Bronchial epithelial cell (primary cell): ENCODE results near the gene PCBD1. TPM values are rescaled to one million over a fixed set of nuclear protein-coding genes. Genes with fewer than 3 reads are reported as not detected.

Experiments used
- DNase-seq: peaks from one replicate; pipeline ENCODE4 v3.0.0-alpha.2; 2010; ENCODE audit warnings: low read depth
- FAIRE-seq: peaks from 2 replicates; lab custom pipeline; 2011; peaks lifted over from hg19 to GRCh38; lab: Jason Lieb, UNC
- H3K27me3 ChIP-seq: 2 replicates; pipeline ENCODE4 v1.5.1; 2011; ENCODE audit warnings: low read length; ENCODE audit not compliant: control insufficient read depth, insufficient read depth
- H3K36me3 ChIP-seq: 2 replicates; pipeline ENCODE4 v1.5.1; 2011; ENCODE audit warnings: low read length; ENCODE audit not compliant: control insufficient read depth, insufficient read depth
- H3K4me3 ChIP-seq: 2 replicates; pipeline ENCODE4 v1.5.1; 2011; ENCODE audit warnings: mild to moderate bottlenecking, low read depth, low read length, control low read depth
- total RNA-seq: library from RNA; depleted of rRNA; stranded (reverse); fragments of >200 nt; gene quantifications from 2 replicates; pipeline ENCODE4 v1.2.1, GENCODE V29; 2014
- TF ChIP-seq, protein P1 (sequence below): IDR thresholded peaks from 2 replicates; pipeline ENCODE4 v1.5.1; 2011; ENCODE audit warnings: mild to moderate bottlenecking, moderate library complexity, low read length, control low read depth, inconsistent platforms; ENCODE audit not compliant: insufficient read depth, severe bottlenecking

PCBD1 gene
- total RNA-seq, 1 donor from 2014 or later, result 16.1 TPM

- TF ChIP-seq, protein P1, sequence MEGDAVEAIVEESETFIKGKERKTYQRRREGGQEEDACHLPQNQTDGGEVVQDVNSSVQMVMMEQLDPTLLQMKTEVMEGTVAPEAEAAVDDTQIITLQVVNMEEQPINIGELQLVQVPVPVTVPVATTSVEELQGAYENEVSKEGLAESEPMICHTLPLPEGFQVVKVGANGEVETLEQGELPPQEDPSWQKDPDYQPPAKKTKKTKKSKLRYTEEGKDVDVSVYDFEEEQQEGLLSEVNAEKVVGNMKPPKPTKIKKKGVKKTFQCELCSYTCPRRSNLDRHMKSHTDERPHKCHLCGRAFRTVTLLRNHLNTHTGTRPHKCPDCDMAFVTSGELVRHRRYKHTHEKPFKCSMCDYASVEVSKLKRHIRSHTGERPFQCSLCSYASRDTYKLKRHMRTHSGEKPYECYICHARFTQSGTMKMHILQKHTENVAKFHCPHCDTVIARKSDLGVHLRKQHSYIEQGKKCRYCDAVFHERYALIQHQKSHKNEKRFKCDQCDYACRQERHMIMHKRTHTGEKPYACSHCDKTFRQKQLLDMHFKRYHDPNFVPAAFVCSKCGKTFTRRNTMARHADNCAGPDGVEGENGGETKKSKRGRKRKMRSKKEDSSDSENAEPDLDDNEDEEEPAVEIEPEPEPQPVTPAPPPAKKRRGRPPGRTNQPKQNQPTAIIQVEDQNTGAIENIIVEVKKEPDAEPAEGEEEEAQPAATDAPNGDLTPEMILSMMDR, result no peak
Measured at GRCh38 chr10:70843776-70844489, 44.4 kb downstream of the PCBD1 start.

DNA sequence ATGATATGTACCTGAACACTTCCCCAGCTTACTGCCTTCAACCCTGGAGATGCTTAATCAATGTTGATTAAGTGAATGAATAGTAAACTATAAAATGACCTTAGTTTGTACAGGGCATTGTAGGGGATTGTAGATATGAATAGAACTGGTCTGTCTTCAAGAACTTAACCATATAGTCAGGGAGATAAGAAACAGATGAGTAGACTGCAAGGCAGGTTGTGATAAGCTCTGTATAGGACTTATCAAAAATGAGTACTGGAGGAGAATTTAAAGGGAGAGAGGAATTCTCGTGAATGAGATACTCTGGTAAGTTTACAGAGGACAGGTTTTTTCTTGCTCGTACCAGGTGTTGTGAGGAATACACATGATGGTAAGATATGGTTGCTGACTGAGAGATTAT, 45.0 kb downstream of the PCBD1 start:
- Histone ChIP-seq H3K27me3 (no peaks in the 10 kb centered on the region), H3K4me3 (no peak overlapping the region), H3K36me3 (peaks cover 7% of the 10 kb centered on the region)
- FAIRE-seq (no peak), DNase-seq (peak; percentile 26)
- TF ChIP-seq, protein P1, result no peak

More at GRCh38 chr10:70843776-70844489, 44.4 kb downstream of the PCBD1 start:
- DNase-seq, result peak; percentile 47
- Histone ChIP-seq H3K4me3 (no peak overlapping the region), H3K27me3 (no peaks in the 10 kb centered on the region), H3K36me3 (peaks cover 7% of the 10 kb centered on the region)
- no peak for FAIRE-seq

DNA sequence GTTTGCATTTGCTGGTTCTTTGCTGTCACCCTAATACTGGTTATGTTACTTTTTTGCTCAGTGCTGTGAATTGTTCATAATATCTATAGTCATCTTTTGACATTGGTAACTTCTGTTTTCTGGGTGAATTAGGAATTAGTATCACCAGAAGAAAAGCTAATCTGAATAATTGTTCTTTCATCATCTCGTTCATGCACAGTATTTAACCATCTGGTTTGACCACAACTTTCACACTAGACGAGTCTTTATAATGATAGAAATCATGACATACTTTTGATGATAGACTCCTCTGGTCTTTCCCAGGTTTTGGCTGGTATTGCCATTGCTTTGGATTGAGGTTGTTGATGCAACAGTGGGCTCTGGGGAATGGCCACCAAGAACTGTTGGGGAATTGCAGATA, 47.5 kb downstream of the PCBD1 start:
- TF ChIP-seq, protein P1, result no peak
- DNase-seq, result no peak
- FAIRE-seq, result no peak
- H3K27me3 ChIP-seq, result no peaks in the 10 kb centered on the region
- H3K36me3 ChIP-seq, result peaks cover 6% of the 10 kb centered on the region
- H3K4me3 ChIP-seq, result no peak overlapping the region

- DNase-seq (no peak), FAIRE-seq (no peak)
- peaks cover 1% of the 10 kb centered on the region for H3K36me3 ChIP-seq
- H3K27me3 ChIP-seq, result no peaks in the 10 kb centered on the region
- H3K4me3 ChIP-seq, result no peak overlapping the region
- TF ChIP-seq, protein P1, result no peak
Measured at GRCh38 chr10:70838270-70838805, 50.0 kb downstream of the PCBD1 start.

DNA sequence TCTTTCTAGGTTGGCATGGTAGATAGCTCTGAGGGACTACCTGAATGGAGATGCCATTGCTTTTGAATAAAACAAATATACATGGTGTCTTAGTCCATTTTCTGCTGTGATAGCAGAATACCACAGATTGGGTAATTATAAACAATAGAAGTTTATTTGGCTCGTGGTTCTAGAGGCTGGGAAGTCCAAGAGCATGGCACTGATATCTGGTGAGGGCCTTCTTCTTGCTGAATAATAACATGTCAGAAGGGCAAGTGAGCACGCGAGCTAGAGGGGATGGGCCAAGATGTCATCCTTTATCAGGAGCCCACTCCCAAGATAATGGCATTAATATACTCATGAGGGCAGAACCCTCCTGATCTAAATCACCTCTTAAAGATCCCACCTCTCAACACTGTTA, 50.7 kb downstream of the PCBD1 start:
- DNase-seq (no peak), FAIRE-seq (no peak)
- H3K4me3 ChIP-seq, result no peak overlapping the region
- no peaks in the 10 kb centered on the region for H3K27me3 ChIP-seq
- TF ChIP-seq, protein P1, result no peak
- peaks cover 1% of the 10 kb centered on the region for H3K36me3 ChIP-seq
